ENCODE measurements around the gene ROR1.

GRCh38 chr1:63912643-63913042 is 138.8 kb downstream of the ROR1 start:
- no peak for TF ChIP-seq CTCF (IDR thresholded peaks at IDR 0.05)
- no peak for TF ChIP-seq POLR2A (IDR thresholded peaks at IDR 0.05)

All from right lobe of liver (tissue), 4 donors.